NT2/D1 (cell line): ENCODE data around the gene CHST8.

ENCODE experiments used
- YY1 ChIP-seq: IDR thresholded peaks from 2 replicates; pipeline ENCODE4 v1.6.1; 2011; ENCODE audit not compliant: insufficient read length, insufficient read depth
- ZNF274 ChIP-seq: IDR thresholded peaks from 2 replicates; pipeline ENCODE4 v1.6.1; 2011; ENCODE audit warnings: mild to moderate bottlenecking, low read depth, low read length

GRCh38 chr19:33606556-33606955 lies 15.2 kb upstream of the CHST8 start:
- TF ChIP-seq ZNF274, result no peak
- no peak for TF ChIP-seq YY1
